22Rv1 (cell line): ENCODE results near the gene FAM9C.

ENCODE experiments used
- H3K27ac ChIP-seq: fragments of 450-650 bp; 2 replicates; pipeline ENCODE4 v1.5.1; 2017
- CTCF ChIP-seq: fragments of 450-650 bp; IDR thresholded peaks from 2 replicates; pipeline ENCODE4 v1.5.1; 2017; ENCODE audit warnings: mild to moderate bottlenecking
- ZFX ChIP-seq: fragments of 450-650 bp; IDR thresholded peaks from 2 replicates; pipeline ENCODE4 v1.6.1; 2017; ENCODE audit warnings: antibody characterized with exemption, borderline replicate concordance

FAM9C gene

GRCh38 chrX:13001097-13001496 is 43.3 kb downstream of the FAM9C start:
- H3K27ac ChIP-seq = peak overlapping the region; percentile 78
- no peak for TF ChIP-seq CTCF
- no peak for TF ChIP-seq ZFX

GRCh38 chrX:13000301-13000811 is 44.1 kb downstream of the FAM9C start:
- no peak overlapping the region for H3K27ac ChIP-seq
- TF ChIP-seq CTCF (no peak), ZFX (no peak)

- no peak for TF ChIP-seq CTCF
- TF ChIP-seq ZFX = no peak
- H3K27ac ChIP-seq = no peak overlapping the region
These were observed 45.0 kb downstream of the FAM9C start for GRCh38 chrX:12999422-12999821.

GRCh38 chrX:12997906-12998687 is 46.3 kb downstream of the FAM9C start:
- no peak for TF ChIP-seq CTCF
- peak overlapping the region; percentile 46 for H3K27ac ChIP-seq

- H3K27ac ChIP-seq = peak overlapping the region; percentile 46; the same call in 1 of the 2 replicates
- TF ChIP-seq CTCF (no peak), ZFX (no peak)
These were observed 47.4 kb downstream of the FAM9C start for GRCh38 chrX:12996934-12997435.

GRCh38 chrX:12994321-12994720 is 50.1 kb downstream of the FAM9C start:
- peak overlapping the region; percentile 84 for H3K27ac ChIP-seq
- TF ChIP-seq CTCF = no peak
- no peak for TF ChIP-seq ZFX

- no peak for TF ChIP-seq ZFX
- no peak for TF ChIP-seq CTCF
- H3K27ac ChIP-seq = peak overlapping the region; percentile 84
These were observed 50.6 kb downstream of the FAM9C start for GRCh38 chrX:12993826-12994225.
